ENCODE data around the gene FAM222B.
A peak's percentile ranks its signal among the peaks of the same experiment; 100 is the strongest.
"Not testable (repeated sequence)": the region's sequence is repeated elsewhere in the genome, so short reads cannot be mapped to it uniquely, and the experiment has no call there.

FAM222B gene

GRCh38 chr17:28865946-28866752 is 23.6 kb upstream of the FAM222B start:
- DNase-seq, result no peak

GRCh38 chr17:28864991-28865849 is 22.6 kb upstream of the FAM222B start:
- DNase-seq, result no peak

- no peak for DNase-seq
Observed at GRCh38 chr17:28863953-28864352, 21.4 kb upstream of the FAM222B start.

GRCh38 chr17:28862561-28862960 is 20.0 kb upstream of the FAM222B start:
- DNase-seq, result no peak

GRCh38 chr17:28861393-28862203 is 19.0 kb upstream of the FAM222B start:
- DNase-seq, result no peak

GRCh38 chr17:28860363-28860808 is 17.8 kb upstream of the FAM222B start:
- no peak for DNase-seq

GRCh38 chr17:28858801-28859355 is 16.3 kb upstream of the FAM222B start:
- no peak for DNase-seq

GRCh38 chr17:28857905-28858800 is 15.6 kb upstream of the FAM222B start:
- no peak for DNase-seq

GRCh38 chr17:28856028-28856574 is 13.5 kb upstream of the FAM222B start:
- DNase-seq, result no peak

- no peak for DNase-seq
Observed at GRCh38 chr17:28855336-28855679, 12.7 kb upstream of the FAM222B start.

GRCh38 chr17:28854457-28855335 is 12.1 kb upstream of the FAM222B start, which contains the start of gene ERAL1:
ERAL1 (plus strand) TSS chr17:28855016; CDS start chr17:28855035, 19 bp downstream.
- DNase-seq, result peak; percentile 71

- no peak for DNase-seq
Observed at GRCh38 chr17:28853295-28853694, 10.7 kb upstream of the FAM222B start.

- DNase-seq, result no peak
Observed at GRCh38 chr17:28849281-28849680, 6.7 kb upstream of the FAM222B start.

GRCh38 chr17:28848667-28849066 is 6.1 kb upstream of the FAM222B start:
- not testable (repeated sequence) for DNase-seq

GRCh38 chr17:28846699-28847098 is 4.1 kb upstream of the FAM222B start:
- not testable (repeated sequence) for DNase-seq

GRCh38 chr17:28846231-28846630 is 3.6 kb upstream of the FAM222B start:
- no peak for DNase-seq

- DNase-seq, result no peak
Observed at GRCh38 chr17:28843816-28844148, 1.2 kb upstream of the FAM222B start.

- no peak for DNase-seq
Observed at GRCh38 chr17:28841901-28842281, 699 bp downstream of the FAM222B start.

GRCh38 chr17:28839221-28839620 is 3.4 kb downstream of the FAM222B start:
- no peak for DNase-seq

- not testable (repeated sequence) for DNase-seq
Observed at GRCh38 chr17:28836541-28836940, 6.0 kb downstream of the FAM222B start.

Data from KG1 (cell line).